ENCODE measurements around the gene BAIAP2L2.

BAIAP2L2 gene

GRCh38 chr22:38068641-38069371 lies 41.7 kb downstream of the BAIAP2L2 start:
- DNase-seq (ENCODE audit: low read depth in 2 of 2) = no peak

- DNase-seq (ENCODE audit: low read depth in 2 of 2) = no peak
Observed at GRCh38 chr22:38067761-38068360, 42.6 kb downstream of the BAIAP2L2 start.

- DNase-seq (ENCODE audit: low read depth in 2 of 2) = no peak
Observed at GRCh38 chr22:38067028-38067415, 43.5 kb downstream of the BAIAP2L2 start.

- no peak for DNase-seq (ENCODE audit: low read depth in 2 of 2)
Observed at GRCh38 chr22:38066381-38067027, 44.0 kb downstream of the BAIAP2L2 start.

- no peak for DNase-seq (ENCODE audit: low read depth in 2 of 2)
Observed at GRCh38 chr22:38065539-38065938, 44.9 kb downstream of the BAIAP2L2 start.

GRCh38 chr22:38062791-38063190 lies 47.7 kb downstream of the BAIAP2L2 start:
- no peak for DNase-seq (ENCODE audit: low read depth in 2 of 2)

GRCh38 chr22:38056969-38057891 lies 53.3 kb downstream of the BAIAP2L2 start, which contains the start of gene PICK1:
TSS of gene PICK1 (plus strand) at chr22:38057404. CDS start at chr22:38057810, 406 bp downstream.
- peak; percentile 53 to 54 for DNase-seq (ENCODE audit: low read depth in 2 of 2)

- peak; percentile 48 to 57 for DNase-seq (ENCODE audit: low read depth in 2 of 2)
Observed at GRCh38 chr22:38051900-38052862, 58.3 kb downstream of the BAIAP2L2 start.

- DNase-seq (ENCODE audit: low read depth in 2 of 2) = no peak
Observed at GRCh38 chr22:38051261-38051660, 59.2 kb downstream of the BAIAP2L2 start.

- DNase-seq (ENCODE audit: low read depth in 2 of 2) = no peak
Observed at GRCh38 chr22:38050720-38051119, 59.8 kb downstream of the BAIAP2L2 start.

GRCh38 chr22:38049812-38050619 lies 60.5 kb downstream of the BAIAP2L2 start:
- no peak for DNase-seq (ENCODE audit: low read depth in 2 of 2)

GRCh38 chr22:38046070-38046748 lies 64.3 kb downstream of the BAIAP2L2 start:
- no peak for DNase-seq (ENCODE audit: low read depth in 2 of 2)

- DNase-seq (ENCODE audit: low read depth in 2 of 2) = no peak
Observed at GRCh38 chr22:38043151-38044039, 67.1 kb downstream of the BAIAP2L2 start.

GRCh38 chr22:38042488-38042790 lies 68.0 kb downstream of the BAIAP2L2 start:
- no peak for DNase-seq (ENCODE audit: low read depth in 2 of 2)

- no peak for DNase-seq (ENCODE audit: low read depth in 2 of 2)
Observed at GRCh38 chr22:38041760-38042487, 68.6 kb downstream of the BAIAP2L2 start.

- no peak for DNase-seq (ENCODE audit: low read depth in 2 of 2)
Observed at GRCh38 chr22:38040953-38041759, 69.3 kb downstream of the BAIAP2L2 start.

Measured in stimulated activated CD8-positive, alpha-beta memory T cell treated with anti-CD3 and anti-CD28 coated beads, Interleukin-15, amount 100 ng/mL, for 4 hours (primary cell).